Neural progenitor cell (in vitro differentiated cells): ENCODE data around the gene MSL1. TPM values are rescaled to one million over a fixed set of nuclear protein-coding genes. Genes with fewer than 3 reads are reported as not detected.

ENCODE experiments used
- DNase-seq: peaks from one replicate; pipeline ENCODE4 v3.0.0-alpha.2; 2016; ENCODE audit warnings: low spot score
- H2AFZ ChIP-seq: fragments of 200-600 bp; sonication (generic); replicated peaks from 2 replicates; pipeline ENCODE4 v1.6.1; 2016; ENCODE audit warnings: antibody characterized with exemption
- H3F3A ChIP-seq: fragments of 200-600 bp; sonication (generic); 2 replicates; pipeline ENCODE4 v1.6.1; 2016; ENCODE audit warnings: antibody characterized with exemption, low read depth
- H3K27ac ChIP-seq: fragments of 200-600 bp; sonication (generic); 2 replicates; pipeline ENCODE4 v1.5.1; 2016; ENCODE audit warnings: mild to moderate bottlenecking
- H3K27me3 ChIP-seq: fragments of 200-600 bp; sonication (generic); 2 replicates; pipeline ENCODE4 v1.6.1; 2016; ENCODE audit warnings: mild to moderate bottlenecking, moderate library complexity
- H3K36me3 ChIP-seq: fragments of 200-600 bp; sonication (generic); 2 replicates; pipeline ENCODE4 v1.5.1; 2016
- H3K4me1 ChIP-seq: fragments of 200-600 bp; sonication (generic); 2 replicates; pipeline ENCODE4 v1.6.1; 2016; ENCODE audit warnings: mixed run types
- H3K4me2 ChIP-seq: fragments of 200-600 bp; sonication (generic); 2 replicates; pipeline ENCODE4 v1.6.1; 2016
- H3K4me3 ChIP-seq: fragments of 200-600 bp; sonication (generic); 2 replicates; pipeline ENCODE4 v1.5.1; 2016
- H3K79me2 ChIP-seq: fragments of 200-600 bp; sonication (generic); 2 replicates; pipeline ENCODE4 v1.6.1; 2016; ENCODE audit warnings: low read depth
- H3K9ac ChIP-seq: fragments of 200-600 bp; sonication (generic); 2 replicates; pipeline ENCODE4 v1.6.1; 2016
- H3K9me3 ChIP-seq: fragments of 200-600 bp; sonication (generic); 2 replicates; pipeline ENCODE4 v1.5.1; 2016; ENCODE audit warnings: low read depth
- H4K20me1 ChIP-seq: fragments of 200-600 bp; sonication (generic); 2 replicates; pipeline ENCODE4 v1.6.1; 2016; ENCODE audit warnings: low read depth
- H3K27ac Mint-ChIP-seq: 3 replicates; pipeline ENCODE4 v1.8.0; 2021; ENCODE audit warnings: mixed read lengths
- H3K27me3 Mint-ChIP-seq: 2 replicates; pipeline ENCODE4 v1.8.0; 2022; ENCODE audit warnings: low read depth, mild to moderate bottlenecking, inconsistent platforms, moderate library complexity, mixed read lengths; ENCODE audit not compliant: insufficient read depth
- H3K36me3 Mint-ChIP-seq: 3 replicates; pipeline ENCODE4 v1.8.0; 2021; ENCODE audit warnings: mixed read lengths
- H3K4me1 Mint-ChIP-seq: 3 replicates; pipeline ENCODE4 v1.8.0; 2021; ENCODE audit warnings: mixed read lengths
- H3K4me3 Mint-ChIP-seq: 3 replicates; pipeline ENCODE4 v1.8.0; 2021; ENCODE audit warnings: mild to moderate bottlenecking, moderate library complexity, mixed read lengths
- H3K9me3 Mint-ChIP-seq: 3 replicates; pipeline ENCODE4 v1.8.0; 2020; ENCODE audit warnings: mixed read lengths
- CTCF ChIP-seq: fragments of 200-600 bp; sonication (generic); IDR thresholded peaks from 2 replicates; pipeline ENCODE4 v1.5.1; 2017; ENCODE audit warnings: antibody characterized with exemption, mild to moderate bottlenecking
- EZH2 ChIP-seq: fragments of 200-600 bp; sonication (generic); IDR thresholded peaks from 2 replicates; pipeline ENCODE4 v1.6.1; 2017; ENCODE audit warnings: antibody characterized with exemption, mild to moderate bottlenecking, moderate library complexity
- EZH2phosphoT487 ChIP-seq: fragments of 200-600 bp; sonication (generic); IDR thresholded peaks from 2 replicates; pipeline ENCODE4 v1.6.1; 2017; ENCODE audit warnings: antibody characterized with exemption
- total RNA-seq: library from RNA; depleted of rRNA; stranded (reverse); fragments of >200 nt; gene quantifications from 2 replicates; pipeline ENCODE4 v1.2.3, GENCODE V29; 2015; ENCODE audit warnings: low replicate concordance

MSL1 gene
- 144 and 190 TPM in 2 replicates for total RNA-seq

- H3K4me3 Mint-ChIP-seq = peak within 1 kb of the TSS; percentile 99
- no peaks in the 10 kb centered on the region for H3K9me3 Mint-ChIP-seq
- H3K4me1 ChIP-seq = peaks cover 22% of the 10 kb centered on the region
- peaks cover 8% of the 10 kb centered on the region for H3K36me3 Mint-ChIP-seq
- H3K27ac Mint-ChIP-seq = peak within 1 kb of the TSS; percentile 100
- H3K9me3 ChIP-seq = no peaks in the 10 kb centered on the region
- peaks cover 2% of the 10 kb centered on the region for H3K27me3 Mint-ChIP-seq
- H3K36me3 ChIP-seq = peaks cover 9% of the 10 kb centered on the region
- TF ChIP-seq EZH2phosphoT487 = no peak
- TF ChIP-seq CTCF = no peak
- peak within 1 kb of the TSS; percentile 86 for H3K27ac ChIP-seq
- H2AFZ ChIP-seq = no peak within 1 kb of the TSS
- H3K27me3 ChIP-seq = no peaks in the 10 kb centered on the region
- H3K4me1 Mint-ChIP-seq = peaks cover 29% of the 10 kb centered on the region
- H3F3A ChIP-seq = peaks cover 38% of the 10 kb centered on the region
- peaks cover 71% of the 10 kb centered on the region for H3K79me2 ChIP-seq
- H3K9ac ChIP-seq = peak within 1 kb of the TSS; percentile 88
- peak within 1 kb of the TSS; percentile 99 for H3K4me3 ChIP-seq
- H4K20me1 ChIP-seq = peaks cover 44% of the 10 kb centered on the region
- H3K4me2 ChIP-seq = peak within 1 kb of the TSS; percentile 92
- DNase-seq = peak; percentile 95
These were observed at the start of gene MSL1 for GRCh38 chr17:40121181-40122135. Gene MSL1 (plus strand): TSS chr17:40121971. CDS start chr17:40122613, 642 bp downstream.

GRCh38 chr17:40072040-40072734 lies 49.6 kb upstream of the MSL1 start:
- TF ChIP-seq EZH2 (no peak), CTCF (no peak), EZH2phosphoT487 (no peak)
- Histone ChIP-seq H3K27ac (no peak overlapping the region), H4K20me1 (no peaks in the 10 kb centered on the region), H3K27me3 (no peaks in the 10 kb centered on the region), H3K9me3 (no peaks in the 10 kb centered on the region), H3F3A (peaks cover 10% of the 10 kb centered on the region), H3K9ac (no peak overlapping the region), H3K4me3 (no peak overlapping the region), H3K4me1 (peaks cover 54% of the 10 kb centered on the region), H3K36me3 (no peaks in the 10 kb centered on the region), H3K4me2 (no peak overlapping the region), H2AFZ (no peak overlapping the region), H3K79me2 (peaks cover 6% of the 10 kb centered on the region)
- Mint-ChIP-seq H3K36me3 (no peaks in the 10 kb centered on the region), H3K4me1 (peaks cover 73% of the 10 kb centered on the region), H3K4me3 (no peak overlapping the region), H3K27me3 (no peaks in the 10 kb centered on the region), H3K27ac (no peak overlapping the region), H3K9me3 (no peaks in the 10 kb centered on the region)
- DNase-seq = no peak

- Histone ChIP-seq H3K9me3 (no peaks in the 10 kb centered on the region), H3K4me2 (no peak overlapping the region), H3K27ac (no peak overlapping the region), H4K20me1 (no peaks in the 10 kb centered on the region), H3F3A (peaks cover 10% of the 10 kb centered on the region), H3K27me3 (no peaks in the 10 kb centered on the region), H3K9ac (no peak overlapping the region), H3K36me3 (no peaks in the 10 kb centered on the region), H3K79me2 (no peaks in the 10 kb centered on the region), H3K4me1 (peaks cover 54% of the 10 kb centered on the region), H3K4me3 (no peak overlapping the region), H2AFZ (no peak overlapping the region)
- Mint-ChIP-seq H3K9me3 (no peaks in the 10 kb centered on the region), H3K27me3 (no peaks in the 10 kb centered on the region), H3K36me3 (no peaks in the 10 kb centered on the region), H3K4me3 (no peak overlapping the region), H3K4me1 (peaks cover 66% of the 10 kb centered on the region), H3K27ac (no peak overlapping the region)
- no peak for DNase-seq
- no peak for TF ChIP-seq EZH2phosphoT487
- no peak for TF ChIP-seq CTCF
- no peak for TF ChIP-seq EZH2
These were observed 48.9 kb upstream of the MSL1 start for GRCh38 chr17:40072735-40073346.
